ENCODE data around the gene ADGRE1. TPM values are rescaled to one million over a fixed set of nuclear protein-coding genes. Genes with fewer than 3 reads are reported as not detected.

ADGRE1 gene
- total RNA-seq, 4 donors from 2014 or later, result 0.13 TPM; not detected in 3

DNA sequence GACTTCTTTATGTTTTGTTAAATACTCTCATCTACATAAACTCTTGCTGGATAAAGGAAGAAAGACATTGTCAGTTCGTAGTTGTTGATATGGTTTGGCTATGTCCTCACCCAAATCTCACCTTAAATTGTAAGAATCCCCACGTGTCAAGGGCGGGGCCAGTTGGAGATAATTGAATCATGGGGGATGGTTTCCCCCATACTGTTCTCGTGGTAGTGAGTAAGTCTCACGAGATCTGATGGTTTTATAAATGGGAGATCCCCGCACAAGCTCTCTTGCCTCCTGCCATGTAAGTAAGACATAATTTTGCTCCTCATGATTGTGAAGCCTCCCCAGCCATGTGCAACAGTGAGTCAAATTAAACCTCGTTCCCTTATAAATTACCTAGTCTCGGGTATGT is 3.6 kb downstream of the ADGRE1 start:
- Histone ChIP-seq H3K4me3 (no peak overlapping the region), H3K27ac (no peak overlapping the region), H3K27me3 (peaks cover 44% of the 10 kb centered on the region), H3K4me1 (no peaks in the 10 kb centered on the region), H3K9me3 (peaks cover 0 to 46% (median 0%) of the 10 kb centered on the region in 3 donors), H3K36me3 (no peaks in the 10 kb centered on the region)
- TF ChIP-seq EP300 (IDR thresholded peaks at IDR 0.05) (no peak), POLR2AphosphoS5 (IDR thresholded peaks at IDR 0.05) (no peak), POLR2A (IDR thresholded peaks at IDR 0.05) (no peak)
- TF ChIP-seq, protein P1, sequence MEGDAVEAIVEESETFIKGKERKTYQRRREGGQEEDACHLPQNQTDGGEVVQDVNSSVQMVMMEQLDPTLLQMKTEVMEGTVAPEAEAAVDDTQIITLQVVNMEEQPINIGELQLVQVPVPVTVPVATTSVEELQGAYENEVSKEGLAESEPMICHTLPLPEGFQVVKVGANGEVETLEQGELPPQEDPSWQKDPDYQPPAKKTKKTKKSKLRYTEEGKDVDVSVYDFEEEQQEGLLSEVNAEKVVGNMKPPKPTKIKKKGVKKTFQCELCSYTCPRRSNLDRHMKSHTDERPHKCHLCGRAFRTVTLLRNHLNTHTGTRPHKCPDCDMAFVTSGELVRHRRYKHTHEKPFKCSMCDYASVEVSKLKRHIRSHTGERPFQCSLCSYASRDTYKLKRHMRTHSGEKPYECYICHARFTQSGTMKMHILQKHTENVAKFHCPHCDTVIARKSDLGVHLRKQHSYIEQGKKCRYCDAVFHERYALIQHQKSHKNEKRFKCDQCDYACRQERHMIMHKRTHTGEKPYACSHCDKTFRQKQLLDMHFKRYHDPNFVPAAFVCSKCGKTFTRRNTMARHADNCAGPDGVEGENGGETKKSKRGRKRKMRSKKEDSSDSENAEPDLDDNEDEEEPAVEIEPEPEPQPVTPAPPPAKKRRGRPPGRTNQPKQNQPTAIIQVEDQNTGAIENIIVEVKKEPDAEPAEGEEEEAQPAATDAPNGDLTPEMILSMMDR (IDR thresholded peaks at IDR 0.05), result no peak
- no peak for ATAC-seq
- WGBS, 2 donors (ENCODE audit: low coverage in 1 of 2), result 63 to 72% methylated on average over 4 to 8 of the region's 8 CpGs

DNA sequence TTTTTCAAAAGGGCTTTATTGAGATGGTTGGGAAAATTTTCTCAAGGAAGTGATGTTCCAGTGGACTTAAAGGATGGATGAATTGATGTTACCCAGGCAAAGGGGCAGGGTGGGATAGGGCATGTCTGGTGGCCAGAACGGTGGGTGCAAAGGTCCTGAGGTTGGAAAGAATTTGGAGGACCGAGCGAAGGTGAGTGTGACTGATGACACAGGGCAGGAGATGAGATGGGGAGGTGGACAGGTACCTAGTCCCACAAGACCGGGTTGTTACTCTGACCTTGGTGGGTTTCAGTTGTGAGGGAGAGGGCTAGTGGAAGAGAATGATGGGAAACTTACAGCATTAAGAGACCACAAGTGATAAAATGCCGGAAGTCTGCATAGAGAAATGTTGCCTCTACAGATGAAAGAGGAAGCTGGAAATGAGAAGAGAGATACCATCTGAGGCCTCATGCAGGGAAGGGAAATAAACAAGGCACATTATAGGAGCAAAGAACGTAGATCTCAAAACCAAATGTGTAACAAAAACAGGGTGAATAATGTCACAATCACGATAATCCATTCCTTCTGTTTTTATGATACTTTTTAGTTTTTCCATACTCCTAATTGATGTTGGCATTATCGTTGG is 4.5 kb downstream of the ADGRE1 start:
- H3K4me3 ChIP-seq, result no peak overlapping the region
- peaks cover 43% of the 10 kb centered on the region for H3K27me3 ChIP-seq
- 77 to 85% methylated on average over 8 of the region's 8 CpGs for WGBS, 2 donors (ENCODE audit: low coverage in 1 of 2)
- no peak overlapping the region for H3K27ac ChIP-seq
- no peak for ATAC-seq
- H3K36me3 ChIP-seq, result no peaks in the 10 kb centered on the region
- H3K9me3 ChIP-seq, result peaks cover 0 to 46% (median 0%) of the 10 kb centered on the region in 3 donors
- no peaks in the 10 kb centered on the region for H3K4me1 ChIP-seq
- TF ChIP-seq, protein P1 (IDR thresholded peaks at IDR 0.05), result no peak
- TF ChIP-seq EP300 (IDR thresholded peaks at IDR 0.05) (no peak), POLR2A (IDR thresholded peaks at IDR 0.05) (no peak), POLR2AphosphoS5 (IDR thresholded peaks at IDR 0.05) (no peak)

DNA sequence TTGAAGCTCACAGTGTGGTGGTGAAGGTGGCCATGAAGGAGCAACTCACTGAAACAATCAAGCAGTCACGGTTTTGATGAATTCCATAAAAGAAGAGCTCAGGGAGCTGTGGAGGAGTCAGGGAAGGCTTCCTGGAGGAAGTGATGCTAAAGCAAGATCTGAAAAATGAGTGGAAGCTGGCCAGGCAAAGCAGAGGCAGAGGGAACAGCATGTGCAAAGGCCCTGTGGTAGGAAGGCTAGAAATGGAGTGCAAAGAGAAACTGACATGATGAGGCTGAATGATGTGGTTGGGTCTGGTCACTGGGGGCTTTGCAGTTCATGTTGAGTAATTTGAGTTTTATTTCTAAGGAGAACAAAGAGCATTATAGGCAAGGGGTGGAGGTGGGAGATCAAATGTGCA is 6.9 kb downstream of the ADGRE1 start:
- 71 to 80% methylated on average over 1 of the region's 1 CpG for WGBS, 2 donors (ENCODE audit: low coverage in 1 of 2)
- no peak overlapping the region for H3K27ac ChIP-seq
- no peaks in the 10 kb centered on the region for H3K36me3 ChIP-seq
- H3K4me3 ChIP-seq, result no peak overlapping the region
- peaks cover 0 to 50% (median 0%) of the 10 kb centered on the region in 3 donors for H3K9me3 ChIP-seq
- peaks cover 26% of the 10 kb centered on the region for H3K27me3 ChIP-seq
- H3K4me1 ChIP-seq, result no peaks in the 10 kb centered on the region
- ATAC-seq, result no peak
- no peak for TF ChIP-seq POLR2AphosphoS5 (IDR thresholded peaks at IDR 0.05)
- TF ChIP-seq POLR2A (IDR thresholded peaks at IDR 0.05), result no peak
- TF ChIP-seq EP300 (IDR thresholded peaks at IDR 0.05), result no peak
- TF ChIP-seq, protein P1 (IDR thresholded peaks at IDR 0.05), result no peak

DNA sequence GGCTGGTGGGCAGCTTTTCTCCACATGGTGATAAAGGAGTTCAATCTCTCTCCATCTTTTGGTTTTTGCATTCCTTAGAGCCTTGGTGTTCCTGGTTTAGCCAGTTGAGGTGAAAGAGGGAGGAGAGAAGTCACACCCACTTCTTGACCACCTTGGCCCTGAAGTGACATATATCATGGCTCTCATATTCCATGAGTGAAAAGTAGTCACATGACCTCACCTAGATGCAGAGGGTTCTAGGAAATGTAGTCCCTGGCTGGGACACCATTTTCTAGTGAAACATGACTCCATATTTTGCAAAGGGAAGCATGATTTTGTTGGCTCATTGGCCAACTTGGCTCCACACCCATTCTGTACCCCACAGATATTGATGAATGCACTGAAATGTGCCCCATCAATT is 16.1 kb downstream of the ADGRE1 start:
- Histone ChIP-seq H3K27me3 (peaks cover 30% of the 10 kb centered on the region), H3K4me1 (no peaks in the 10 kb centered on the region), H3K36me3 (no peaks in the 10 kb centered on the region), H3K27ac (no peak overlapping the region), H3K4me3 (no peak overlapping the region), H3K9me3 (peaks cover 0 to 78% (median 1%) of the 10 kb centered on the region in 3 donors)
- TF ChIP-seq, protein P1 (IDR thresholded peaks at IDR 0.05), result no peak
- TF ChIP-seq EP300 (IDR thresholded peaks at IDR 0.05) (no peak), POLR2A (IDR thresholded peaks at IDR 0.05) (no peak), POLR2AphosphoS5 (IDR thresholded peaks at IDR 0.05) (no peak)
- ATAC-seq, result no peak

DNA sequence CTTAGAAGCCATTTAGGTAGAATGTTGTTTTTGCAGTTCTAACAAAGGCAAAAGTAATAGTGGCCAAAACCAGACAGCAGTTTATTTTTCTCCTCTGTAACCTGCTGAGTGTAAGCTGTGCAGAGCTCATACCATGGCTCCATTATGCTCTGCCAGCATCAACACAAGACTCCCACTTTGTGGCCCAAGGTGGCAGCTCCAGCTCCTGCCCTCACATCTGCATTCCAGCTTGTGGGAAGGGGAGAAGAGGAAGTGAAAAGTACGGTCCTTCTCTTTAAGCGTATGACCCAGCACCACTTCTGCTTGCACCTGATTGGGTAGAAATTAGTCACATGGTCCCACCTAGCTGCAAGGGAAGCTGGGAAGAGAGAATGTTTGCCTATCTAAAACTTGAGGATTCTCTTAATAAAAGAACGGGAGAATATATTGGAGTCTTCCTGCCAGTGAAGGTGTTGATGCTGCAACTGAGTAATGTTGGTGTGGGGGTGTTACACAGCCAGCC is 19.2 kb downstream of the ADGRE1 start:
- no peak overlapping the region for H3K4me3 ChIP-seq
- H3K27me3 ChIP-seq, result peaks cover 30% of the 10 kb centered on the region
- peaks cover 0 to 49% (median 1%) of the 10 kb centered on the region in 3 donors for H3K9me3 ChIP-seq
- 45 to 59% methylated on average over 3 of the region's 3 CpGs for WGBS, 2 donors (ENCODE audit: low coverage in 1 of 2)
- TF ChIP-seq, protein P1 (IDR thresholded peaks at IDR 0.05), result no peak
- TF ChIP-seq EP300 (IDR thresholded peaks at IDR 0.05), result no peak
- TF ChIP-seq POLR2AphosphoS5 (IDR thresholded peaks at IDR 0.05), result no peak
- no peak for TF ChIP-seq POLR2A (IDR thresholded peaks at IDR 0.05)
- no peaks in the 10 kb centered on the region for H3K36me3 ChIP-seq
- ATAC-seq, result no peak
- no peak overlapping the region for H3K27ac ChIP-seq
- no peaks in the 10 kb centered on the region for H3K4me1 ChIP-seq
